GM18909 (cell line): ENCODE results near the gene ABCG4.
"Not testable (repeated sequence)": the region's sequence is repeated elsewhere in the genome, so short reads cannot be mapped to it uniquely, and the experiment has no call there.

ENCODE experiments used
- ATAC-seq: cut with Tn5 transposase; IDR thresholded peaks from one replicate; pipeline ENCODE4 v1.9.1; 2021; ENCODE audit warnings: mild to moderate bottlenecking; ENCODE audit not compliant: unreplicated experiment, poor library complexity

ABCG4 gene

DNA sequence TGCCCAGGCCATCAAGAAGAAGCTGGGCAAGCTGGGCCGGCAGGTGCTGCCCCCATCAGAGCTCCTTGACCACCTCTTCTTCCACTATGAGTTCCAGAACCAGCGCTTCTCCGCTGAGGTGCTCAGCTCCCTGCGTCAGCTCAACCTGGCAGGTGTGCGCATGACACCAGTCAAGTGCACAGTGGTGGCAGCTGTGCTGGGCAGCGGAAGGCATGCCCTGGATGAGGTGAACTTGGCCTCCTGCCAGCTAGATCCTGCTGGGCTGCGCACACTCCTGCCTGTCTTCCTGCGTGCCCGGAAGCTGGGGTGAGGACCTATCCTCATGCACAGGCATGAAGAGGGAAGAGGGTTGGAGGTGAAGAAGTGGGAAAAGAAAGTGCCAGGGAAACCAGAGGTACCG lies 31.1 kb downstream of the ABCG4 start:
- ATAC-seq, result no peak

DNA sequence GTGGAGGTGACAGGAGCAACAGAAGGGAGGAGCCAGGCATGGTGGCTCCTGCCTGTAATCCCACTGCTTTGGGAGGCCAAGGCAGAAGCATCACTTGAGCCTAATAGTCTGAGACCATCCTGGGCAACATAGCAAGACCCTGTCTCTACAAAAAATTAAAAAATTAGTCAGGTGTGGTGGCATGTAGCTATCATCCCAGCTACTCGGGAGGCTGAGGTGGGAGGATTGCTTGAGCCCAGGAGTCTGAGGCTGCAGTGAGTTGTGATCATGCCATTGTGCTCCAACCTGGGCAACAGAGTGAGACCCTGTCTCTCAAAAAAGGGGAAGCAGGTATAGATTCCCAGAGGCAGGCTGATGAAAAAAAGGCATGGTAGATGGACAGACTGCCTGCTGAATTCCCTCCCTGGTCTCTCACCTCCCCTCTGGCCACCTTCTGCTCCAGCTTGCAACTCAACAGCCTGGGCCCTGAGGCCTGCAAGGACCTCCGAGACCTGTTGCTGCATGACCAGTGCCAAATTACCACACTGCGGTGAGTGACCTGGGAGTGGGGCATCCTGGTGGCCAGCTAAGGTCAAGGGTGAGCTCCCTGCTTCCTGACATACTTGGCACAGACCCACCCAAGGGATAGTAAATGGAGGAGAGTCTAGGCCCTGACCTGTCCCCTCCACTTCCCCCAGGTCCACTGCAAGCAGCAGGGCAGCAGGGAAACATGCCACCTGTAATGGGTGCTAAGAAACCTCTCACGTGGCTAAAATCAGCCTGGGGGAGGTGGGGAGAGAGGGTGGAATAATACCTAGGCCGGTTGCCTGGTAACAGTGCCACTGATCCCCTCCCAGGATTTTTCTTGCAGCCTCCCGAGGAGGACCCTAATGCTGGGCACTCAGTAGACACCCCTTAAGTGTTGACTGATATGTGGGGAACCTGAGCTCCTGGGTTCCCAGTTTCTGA lies 32.2 kb downstream of the ABCG4 start:
- no peak for ATAC-seq

DNA sequence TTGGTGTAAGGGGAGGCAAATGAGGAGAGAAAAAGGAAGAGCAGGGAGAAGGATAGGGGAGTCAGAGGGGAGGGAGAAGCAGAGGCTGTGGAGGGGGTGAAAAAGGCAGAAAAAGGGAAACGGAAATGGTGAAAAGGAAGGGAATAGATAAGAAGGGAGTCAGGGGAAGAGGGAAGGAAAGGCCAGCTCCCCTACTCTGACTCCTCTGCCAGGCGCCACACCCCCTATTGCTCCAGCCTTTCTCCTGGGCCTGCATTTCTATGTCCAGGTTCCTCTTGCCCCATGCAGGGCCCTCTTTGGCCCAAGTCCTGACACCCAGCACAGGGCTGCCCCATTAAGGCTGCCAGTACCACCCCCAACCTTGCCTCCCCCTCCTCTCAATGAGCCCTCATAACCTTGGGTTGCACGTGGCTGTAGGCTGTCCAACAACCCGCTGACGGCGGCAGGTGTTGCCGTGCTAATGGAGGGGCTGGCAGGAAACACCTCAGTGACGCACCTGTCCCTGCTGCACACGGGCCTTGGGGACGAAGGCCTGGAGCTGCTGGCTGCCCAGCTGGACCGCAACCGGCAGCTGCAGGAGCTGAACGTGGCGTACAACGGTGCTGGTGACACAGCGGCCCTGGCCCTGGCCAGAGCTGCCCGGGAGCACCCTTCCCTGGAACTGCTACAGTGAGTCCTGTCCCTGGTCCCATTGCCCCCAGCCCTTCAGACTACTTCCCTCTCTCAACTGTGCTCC lies 33.0 kb downstream of the ABCG4 start:
- ATAC-seq, result no peak

DNA sequence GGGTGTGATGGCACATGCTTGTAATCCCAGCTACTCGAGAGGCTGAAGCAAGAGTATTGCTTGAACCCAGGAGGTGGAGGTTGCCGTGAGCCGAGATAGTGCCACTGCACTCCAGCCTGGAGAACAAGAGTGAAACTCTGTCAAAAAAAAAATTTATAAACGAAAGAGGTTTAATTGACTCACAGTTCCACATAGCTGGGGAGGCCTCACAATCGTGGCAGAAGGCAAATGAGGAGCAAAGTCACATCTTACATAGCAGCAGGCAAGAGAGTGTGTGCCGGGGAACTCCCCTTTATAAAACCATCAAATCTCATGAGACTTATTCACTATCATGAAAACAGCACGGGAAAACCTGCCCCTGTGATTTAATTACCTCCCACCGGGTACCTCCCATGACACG lies 35.5 kb downstream of the ABCG4 start:
- not testable (repeated sequence) for ATAC-seq

DNA sequence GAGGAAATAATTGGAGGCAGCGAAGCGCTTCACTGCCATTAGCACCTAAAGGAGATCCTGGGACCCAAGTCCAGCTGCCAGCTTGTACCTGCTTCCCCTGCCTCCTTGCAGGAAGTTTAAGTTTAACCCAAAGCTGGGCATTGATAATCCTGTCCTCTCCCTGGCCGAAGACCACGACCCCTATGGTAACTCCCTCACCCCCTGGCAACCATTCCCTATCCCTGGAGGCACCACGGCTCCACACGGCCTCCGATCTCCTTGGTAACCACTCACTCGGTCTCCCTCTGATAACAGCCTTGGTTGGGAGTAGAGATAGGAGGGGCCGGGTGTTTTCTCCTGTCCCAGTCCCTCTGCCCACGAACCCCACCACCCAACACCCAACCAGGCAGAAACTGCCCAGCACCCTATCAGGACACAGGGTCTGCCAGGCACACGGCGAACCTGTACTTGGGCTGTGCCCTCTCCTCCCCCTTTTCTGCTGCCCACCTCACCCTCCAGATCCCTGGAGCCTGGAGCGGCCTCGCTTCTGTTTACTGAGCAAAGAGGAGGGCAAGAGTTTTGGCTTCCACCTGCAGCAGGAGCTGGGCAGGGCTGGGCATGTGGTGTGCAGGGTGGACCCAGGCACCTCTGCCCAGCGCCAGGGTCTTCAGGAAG lies 37.3 kb downstream of the ABCG4 start:
- ATAC-seq, result no peak

DNA sequence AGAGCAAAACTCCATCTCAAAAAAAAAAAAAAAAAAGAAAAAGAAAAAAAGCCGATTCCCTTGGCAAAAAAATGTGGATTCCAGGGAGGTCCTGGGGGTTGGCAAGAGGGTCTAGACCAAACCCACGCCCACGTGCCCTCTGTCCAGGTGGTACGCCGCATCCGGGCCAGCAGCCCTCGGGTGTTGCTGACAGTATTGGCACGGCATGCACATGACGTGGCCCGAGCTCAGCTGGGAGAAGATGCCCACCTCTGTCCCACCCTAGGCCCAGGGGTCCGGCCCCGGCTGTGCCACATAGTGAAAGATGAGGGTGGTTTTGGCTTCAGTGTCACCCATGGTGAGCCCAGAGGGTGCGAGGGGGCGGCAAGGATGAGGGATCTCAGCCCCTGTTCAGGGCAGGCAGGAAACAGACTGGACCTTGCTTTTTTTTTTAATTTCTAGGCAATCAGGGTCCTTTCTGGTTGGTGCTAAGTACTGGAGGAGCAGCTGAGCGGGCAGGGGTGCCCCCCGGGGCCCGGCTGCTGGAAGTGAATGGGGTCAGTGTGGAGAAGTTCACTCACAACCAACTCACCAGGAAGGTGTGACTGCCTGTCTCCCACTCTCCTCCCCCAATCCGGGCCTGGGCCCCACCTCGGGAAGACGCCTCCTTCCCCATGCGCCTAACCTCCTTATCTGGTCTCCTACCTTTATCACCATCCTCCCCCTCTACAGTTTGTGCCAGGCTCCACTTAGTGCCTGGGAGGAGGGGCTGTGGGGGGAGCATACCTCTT lies 38.5 kb downstream of the ABCG4 start:
- ATAC-seq, result no peak

DNA sequence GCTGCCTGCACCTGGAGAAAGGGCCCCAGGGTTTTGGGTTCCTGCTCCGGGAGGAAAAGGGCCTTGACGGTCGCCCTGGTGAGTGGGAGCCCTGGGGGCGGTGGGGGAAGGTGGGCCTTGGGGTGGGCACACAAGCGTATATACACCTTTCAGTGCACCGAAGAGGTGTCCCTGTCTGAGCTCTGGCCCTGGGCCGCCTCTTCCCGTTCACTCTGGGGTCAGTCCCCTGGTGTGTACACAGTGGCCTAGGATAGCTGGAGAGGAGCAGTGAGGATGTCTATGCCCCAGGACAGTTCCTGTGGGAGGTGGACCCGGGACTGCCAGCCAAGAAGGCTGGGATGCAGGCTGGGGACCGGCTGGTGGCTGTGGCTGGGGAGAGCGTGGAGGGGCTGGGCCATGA lies 39.2 kb downstream of the ABCG4 start:
- no peak for ATAC-seq

DNA sequence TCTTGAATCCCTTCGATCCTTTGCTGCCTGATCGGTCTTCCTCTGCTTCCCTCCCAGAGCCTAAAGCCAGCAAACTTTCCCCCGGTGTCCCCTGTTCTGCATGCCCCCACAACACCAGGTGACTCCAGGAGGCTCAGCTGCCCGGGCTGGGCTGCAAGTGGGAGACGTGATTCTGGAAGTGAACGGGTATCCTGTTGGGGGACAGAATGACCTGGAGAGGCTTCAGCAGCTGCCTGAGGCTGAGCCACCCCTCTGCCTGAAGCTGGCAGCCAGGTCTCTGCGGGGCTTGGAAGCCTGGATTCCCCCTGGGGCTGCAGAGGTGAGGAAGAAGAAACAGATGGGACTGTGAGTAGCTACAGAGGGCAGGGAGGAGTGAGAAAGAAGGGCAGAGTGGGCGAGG lies 40.0 kb downstream of the ABCG4 start:
- no peak for ATAC-seq

DNA sequence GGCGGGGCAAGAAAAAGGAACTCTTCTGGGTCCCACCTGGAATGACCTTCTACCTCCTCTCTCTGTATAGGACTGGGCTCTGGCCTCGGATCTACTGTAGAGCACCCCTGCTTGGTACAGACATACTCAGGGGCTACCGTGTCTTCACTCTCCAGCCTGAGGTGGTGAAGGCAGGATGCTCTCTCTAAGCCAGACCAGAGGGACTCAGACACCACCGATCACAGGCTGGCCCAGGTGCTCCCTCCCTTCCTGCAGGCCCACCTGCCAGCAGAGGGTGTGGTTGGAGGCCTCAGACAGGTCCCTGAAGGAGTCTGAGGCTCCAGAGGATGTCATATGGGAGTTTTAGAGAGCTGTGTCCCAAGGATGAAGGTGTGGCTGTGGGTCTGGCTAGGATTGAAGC lies 40.5 kb downstream of the ABCG4 start:
- no peak for ATAC-seq

DNA sequence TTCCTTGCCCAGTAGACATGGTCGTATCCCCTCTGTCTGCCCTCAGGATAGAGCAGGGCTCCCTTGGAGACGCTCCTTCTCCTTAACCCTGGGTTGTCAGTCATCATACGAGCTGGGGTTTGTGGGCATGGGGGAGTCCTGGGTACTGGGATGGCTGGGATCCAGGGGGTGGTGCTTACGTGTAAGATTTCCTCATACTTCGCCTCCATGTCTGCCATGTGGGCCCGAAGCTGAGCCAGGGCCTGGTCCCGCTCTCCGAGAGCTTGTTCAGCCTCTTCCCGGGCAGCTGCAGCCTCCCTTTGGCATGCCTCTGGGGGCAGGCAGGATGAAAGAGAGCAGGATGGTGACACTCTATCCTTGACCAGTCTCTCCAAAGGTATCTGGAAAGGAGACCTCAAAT lies 41.7 kb downstream of the ABCG4 start:
- no peak for ATAC-seq

DNA sequence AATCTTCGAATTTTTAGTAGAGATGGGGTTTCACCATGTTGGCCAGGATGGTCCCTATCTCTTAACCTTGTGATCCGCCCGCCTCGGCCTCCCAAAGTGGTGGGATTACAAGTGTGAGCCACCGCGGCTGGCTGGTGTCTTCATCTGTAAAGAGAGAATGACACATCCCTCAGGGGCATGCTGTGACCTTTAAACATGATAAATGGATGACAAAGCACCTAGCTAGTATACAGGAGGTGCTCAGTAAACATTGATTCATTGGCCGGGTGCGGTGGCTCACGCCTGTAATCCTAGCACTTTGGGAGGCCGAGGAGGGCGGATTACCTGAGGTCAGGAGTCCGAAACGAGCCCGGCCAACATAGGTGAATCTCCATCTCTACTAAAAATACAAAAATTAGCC lies 42.4 kb downstream of the ABCG4 start:
- not testable (repeated sequence) for ATAC-seq

DNA sequence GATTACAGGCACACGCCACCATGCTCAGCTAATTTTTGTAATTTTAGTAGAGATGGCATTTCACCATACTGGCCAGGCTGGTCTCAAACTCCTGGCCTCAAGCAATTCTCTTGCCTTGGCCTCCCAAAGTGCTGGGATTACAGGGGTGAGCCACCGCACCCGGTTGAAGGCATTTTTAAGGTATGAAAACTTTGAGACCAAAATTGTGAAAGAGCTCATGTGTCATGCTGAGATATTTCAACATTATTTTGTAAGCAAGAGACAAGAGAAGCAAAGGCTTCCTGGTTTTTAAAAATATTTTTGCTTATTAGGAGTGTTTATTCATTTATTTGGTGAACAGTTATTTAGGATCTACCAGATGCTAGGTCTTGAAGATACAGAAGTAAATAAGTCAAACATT lies 43.3 kb downstream of the ABCG4 start:
- no peak for ATAC-seq

DNA sequence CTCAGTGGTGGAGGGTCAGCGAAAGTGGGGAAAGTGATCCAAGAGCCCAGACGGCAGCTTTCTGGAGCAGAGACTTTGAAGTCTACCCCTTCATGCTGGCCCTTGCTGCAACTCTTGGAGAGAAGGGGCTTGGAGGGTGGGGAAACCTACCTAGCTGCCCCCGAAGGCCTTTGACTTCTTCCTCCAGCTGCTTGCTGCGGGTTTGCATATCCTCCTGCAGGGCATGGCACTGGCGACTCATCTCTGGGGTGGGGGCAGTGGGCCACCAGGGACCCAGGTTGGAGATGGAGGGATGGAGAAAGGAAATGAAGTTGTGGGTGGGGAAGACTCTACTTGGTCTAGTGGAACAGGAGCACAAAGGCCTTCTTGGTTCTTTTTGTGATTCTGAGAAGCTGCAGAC lies 44.1 kb downstream of the ABCG4 start:
- ATAC-seq, result no peak

DNA sequence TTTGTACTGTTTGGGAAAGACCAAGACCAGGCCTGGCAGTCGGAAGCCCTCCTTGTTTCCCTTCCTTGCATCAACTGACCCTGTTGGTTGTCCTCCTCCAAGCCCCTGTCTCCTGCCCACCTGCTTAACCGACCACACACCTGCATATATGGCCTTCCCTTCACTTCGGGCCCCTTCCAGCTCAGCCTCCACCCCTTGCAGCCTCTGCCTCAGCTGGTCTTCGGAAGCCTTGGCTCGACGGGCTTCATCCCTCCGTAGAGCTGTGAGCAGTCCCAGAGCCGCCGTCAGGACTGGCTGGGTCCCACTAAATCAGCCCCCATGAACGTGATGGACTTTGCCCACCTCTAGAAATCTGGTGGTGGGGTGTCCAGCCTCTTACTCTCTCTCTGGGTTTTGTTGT lies 44.8 kb downstream of the ABCG4 start:
- no peak for ATAC-seq

DNA sequence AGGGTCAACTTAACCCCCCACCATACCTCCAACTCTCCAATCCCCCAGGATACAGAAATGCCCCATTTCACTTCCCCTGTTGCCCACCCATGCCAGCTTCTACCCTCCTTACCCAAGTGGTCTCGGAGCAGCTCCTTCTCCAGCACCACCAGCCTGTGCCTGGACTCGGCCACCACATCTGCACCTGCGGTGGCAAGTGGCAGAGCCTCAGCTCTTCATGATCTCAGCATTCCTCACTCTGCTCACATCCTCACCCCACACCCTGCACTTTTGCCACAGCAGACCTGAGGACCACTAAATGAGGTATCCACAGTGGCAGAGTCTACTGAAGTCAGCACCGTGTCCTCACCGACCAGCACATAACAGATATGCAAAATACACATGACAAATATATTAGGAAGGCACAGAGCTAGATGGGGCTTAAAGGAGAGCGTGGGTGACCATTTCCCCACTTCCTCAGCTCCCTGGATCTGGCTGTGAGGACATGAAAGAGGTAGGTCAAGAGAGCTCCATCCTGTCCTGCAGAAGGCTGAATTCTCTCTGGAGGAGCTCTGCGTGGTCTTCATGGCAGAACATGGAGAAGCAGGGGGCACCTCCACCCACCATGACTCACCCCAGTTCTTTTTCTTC lies 46.1 kb downstream of the ABCG4 start:
- ATAC-seq, result no peak

DNA sequence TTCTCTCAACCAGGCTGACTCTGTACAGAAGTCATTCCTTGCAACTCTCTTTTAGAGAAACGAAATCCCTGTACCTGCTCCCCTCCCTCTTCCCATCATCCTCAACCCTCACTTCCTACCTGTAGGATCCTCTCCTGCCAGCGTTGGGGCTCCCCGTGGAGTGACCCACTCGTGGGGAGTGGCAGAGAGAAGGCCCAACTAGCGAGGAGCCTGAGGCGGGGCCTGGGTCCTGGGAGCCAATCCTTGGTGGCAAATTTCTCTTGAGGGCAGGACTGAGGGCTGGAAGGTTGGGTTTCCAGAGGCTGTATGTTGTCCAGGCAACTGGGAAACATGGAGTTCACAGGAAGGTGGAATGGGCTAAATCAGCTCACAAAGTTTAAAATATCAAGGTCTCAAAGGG lies 46.8 kb downstream of the ABCG4 start:
- no peak for ATAC-seq

DNA sequence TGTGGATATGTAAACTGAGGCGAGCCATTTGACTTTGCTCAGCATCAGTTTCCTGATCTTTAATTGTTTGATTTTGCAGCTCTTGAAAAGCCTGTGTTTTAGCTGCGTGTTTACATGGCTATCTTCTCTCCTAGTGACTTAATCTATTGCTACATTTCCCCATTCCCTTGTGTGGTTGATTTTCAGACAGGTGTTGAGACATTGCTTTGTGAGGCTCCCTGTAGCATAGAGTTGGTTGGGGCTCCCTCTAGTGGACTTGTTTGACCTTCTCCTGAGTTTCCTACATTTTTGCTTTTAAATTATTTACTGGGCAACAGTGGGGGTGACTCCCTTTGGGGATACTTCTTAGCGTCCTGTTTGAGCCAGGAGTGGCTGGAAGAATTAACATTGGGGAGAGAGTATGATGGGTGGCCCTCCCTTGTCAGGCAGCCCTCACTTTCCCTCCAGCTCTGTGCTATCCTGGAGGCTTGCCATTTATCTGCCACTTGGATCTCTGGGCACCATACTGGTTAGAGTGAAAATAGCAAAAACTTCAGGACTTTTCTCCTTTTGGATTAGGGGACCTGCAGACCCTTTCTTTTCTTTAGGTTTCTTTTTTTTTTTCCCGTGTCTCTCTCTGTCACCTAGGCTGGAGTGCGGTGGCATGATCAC lies 48.1 kb downstream of the ABCG4 start:
- peak; percentile 62 for ATAC-seq

DNA sequence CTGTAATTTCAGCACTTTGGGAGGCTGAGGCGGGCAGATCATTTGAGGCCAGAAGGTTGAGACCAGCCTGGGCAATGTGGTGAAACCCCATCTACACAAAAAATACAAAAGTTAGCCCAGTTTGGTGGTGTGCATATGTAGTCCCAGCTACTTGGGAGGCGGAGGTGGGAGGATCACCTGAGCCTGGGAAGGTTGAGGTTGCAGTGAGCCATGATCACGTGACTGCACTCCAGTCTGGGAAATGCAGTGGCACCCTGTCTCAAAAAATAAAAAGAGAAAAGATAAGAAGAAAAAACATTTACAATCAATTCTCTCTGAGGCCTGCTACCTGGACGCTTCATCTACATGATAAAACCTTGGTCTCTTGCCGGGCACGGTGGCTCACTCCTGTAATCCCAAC lies 50.1 kb downstream of the ABCG4 start:
- ATAC-seq, result no peak

DNA sequence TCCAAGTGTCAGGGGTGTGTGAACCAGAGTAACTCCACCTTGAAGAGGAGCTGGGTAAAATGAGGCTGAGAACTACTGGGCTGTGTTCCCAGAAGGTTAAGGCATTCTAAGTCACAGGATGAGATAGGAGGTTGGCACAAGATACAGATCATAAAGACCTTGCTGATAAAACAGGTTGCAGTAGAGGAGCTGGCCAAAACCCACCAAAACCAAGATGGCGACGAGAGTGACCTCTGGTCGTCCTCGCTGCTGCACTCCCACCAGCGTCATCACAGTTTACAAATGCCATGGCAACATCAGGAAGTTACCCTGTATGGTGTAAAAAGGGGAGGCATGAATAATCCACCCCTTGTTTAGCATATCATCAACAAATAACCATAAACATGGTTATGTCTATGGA lies 52.4 kb downstream of the ABCG4 start:
- not testable (repeated sequence) for ATAC-seq
